GM12878 (cell line): ENCODE results near the gene FBXO5. TPM values are rescaled to one million over a fixed set of nuclear protein-coding genes. Genes with fewer than 3 reads are reported as not detected.
A peak's percentile ranks its signal among the peaks of the same experiment; 100 is the strongest.

Experiments used
- ELK1 ChIP-seq: IDR thresholded peaks from 2 replicates; pipeline ENCODE4 v1.6.1; 2012; ENCODE audit warnings: low read depth, low read length, improper control_type of control experiment
- FOXM1 ChIP-seq: IDR thresholded peaks from 2 replicates; pipeline ENCODE4 v1.6.1; 2012; ENCODE audit warnings: low read depth, mild to moderate bottlenecking, inconsistent platforms, low read length, moderate library complexity
- IRF4 ChIP-seq: IDR thresholded peaks from 2 replicates; pipeline ENCODE4 v1.6.1; 2011; ENCODE audit warnings: low read depth, low read length
- KDM1A ChIP-seq: fragments of 200-600 bp; sonication (generic); IDR thresholded peaks from 2 replicates; pipeline ENCODE4 v1.6.1; 2016; ENCODE audit warnings: borderline replicate concordance
- MAX ChIP-seq: IDR thresholded peaks from 2 replicates; pipeline ENCODE4 v1.6.1; 2012; ENCODE audit warnings: low read depth, low read length, improper control_type of control experiment
- NFYB ChIP-seq: IDR thresholded peaks from 2 replicates; pipeline ENCODE4 v1.6.1; 2011; ENCODE audit warnings: low read depth, mild to moderate bottlenecking, low read length, improper control_type of control experiment, moderate library complexity; ENCODE audit not compliant: insufficient read depth
- NR2F1 ChIP-seq: fragments of 450-650 bp; conservative IDR thresholded peaks from 2 replicates; pipeline ENCODE4 v1.6.1; 2017; ENCODE audit warnings: mild to moderate bottlenecking
- PAX5 ChIP-seq: IDR thresholded peaks from 2 replicates; pipeline ENCODE4 v1.6.1; 2011; ENCODE audit warnings: low read depth, low read length, borderline replicate concordance
- RAD21 ChIP-seq: IDR thresholded peaks from 2 replicates; pipeline ENCODE4 v1.6.1; 2011; ENCODE audit warnings: mild to moderate bottlenecking, low read depth, low read length, moderate library complexity; ENCODE audit not compliant: insufficient read depth
- SMAD5 ChIP-seq: IDR thresholded peaks from 2 replicates; pipeline ENCODE4 v1.6.1; 2016; ENCODE audit warnings: antibody characterized with exemption, low read depth
- STAT3 ChIP-seq: IDR thresholded peaks from 2 replicates; pipeline ENCODE4 v1.6.1; 2011; ENCODE audit warnings: low read depth, low read length, improper control_type of control experiment
- ZBTB40 ChIP-seq: fragments of 450-650 bp; IDR thresholded peaks from 2 replicates; pipeline ENCODE4 v1.6.1; 2016; ENCODE audit warnings: mild to moderate bottlenecking, moderate library complexity, borderline replicate concordance
- ZNF217 ChIP-seq: fragments of 450-650 bp; IDR thresholded peaks from 2 replicates; pipeline ENCODE4 v1.6.1; 2017; ENCODE audit warnings: antibody characterized with exemption, mild to moderate bottlenecking
- polyA plus RNA-seq, 11 experiments: library from polyadenylated mRNA; depleted of rRNA in 4 of 11; unstranded in 6 of 11; stranded (reverse) in 5 of 11; fragments of >200 nt; fragmentation: Nextera tagmentation in 4 of 11; fragmentation: Illumina TruSeq in 1 of 11; extraction: Ambion mirVana in 4 of 11; extraction: Trizol in 1 of 11; gene quantifications; 1 replicate in 1 of 11; 2 replicates in 10 of 11; pipeline versions ENCODE4 v1.2.1 to v1.2.3, GENCODE V29; 2011 to 2016; ENCODE audit warnings: inconsistent platforms in 2 of 11, missing spikeins in 2 of 11, low read depth in 1 of 11
- total RNA-seq, 4 experiments: library from RNA; depleted of rRNA in 3 of 4; stranded (reverse); fragments of >200 nt in 3 of 4; fragmentation: Illumina TruSeq in 1 of 4; extraction: Trizol in 1 of 4; gene quantifications; 2 replicates each; pipeline versions ENCODE4 v1.2.1 to v1.2.3, GENCODE V29; 2013 to 2021
- TF ChIP-seq, protein P1 (sequence below): IDR thresholded peaks from 2 replicates; pipeline ENCODE4 v1.6.1; 2012; ENCODE audit warnings: low read length, inconsistent platforms
- TF ChIP-seq, protein P2 (sequence below): fragments of 450-650 bp; IDR thresholded peaks from 2 replicates; pipeline ENCODE4 v1.6.1; 2017; ENCODE audit warnings: mild to moderate bottlenecking, moderate library complexity

FBXO5 gene
- total and polyA plus RNA-seq, 10 of the 15 experiments (the other 5 are each of a cell fraction or from before 2014, with no cell fraction given), result 13.6 to 62.2 (median 37.7) TPM

DNA sequence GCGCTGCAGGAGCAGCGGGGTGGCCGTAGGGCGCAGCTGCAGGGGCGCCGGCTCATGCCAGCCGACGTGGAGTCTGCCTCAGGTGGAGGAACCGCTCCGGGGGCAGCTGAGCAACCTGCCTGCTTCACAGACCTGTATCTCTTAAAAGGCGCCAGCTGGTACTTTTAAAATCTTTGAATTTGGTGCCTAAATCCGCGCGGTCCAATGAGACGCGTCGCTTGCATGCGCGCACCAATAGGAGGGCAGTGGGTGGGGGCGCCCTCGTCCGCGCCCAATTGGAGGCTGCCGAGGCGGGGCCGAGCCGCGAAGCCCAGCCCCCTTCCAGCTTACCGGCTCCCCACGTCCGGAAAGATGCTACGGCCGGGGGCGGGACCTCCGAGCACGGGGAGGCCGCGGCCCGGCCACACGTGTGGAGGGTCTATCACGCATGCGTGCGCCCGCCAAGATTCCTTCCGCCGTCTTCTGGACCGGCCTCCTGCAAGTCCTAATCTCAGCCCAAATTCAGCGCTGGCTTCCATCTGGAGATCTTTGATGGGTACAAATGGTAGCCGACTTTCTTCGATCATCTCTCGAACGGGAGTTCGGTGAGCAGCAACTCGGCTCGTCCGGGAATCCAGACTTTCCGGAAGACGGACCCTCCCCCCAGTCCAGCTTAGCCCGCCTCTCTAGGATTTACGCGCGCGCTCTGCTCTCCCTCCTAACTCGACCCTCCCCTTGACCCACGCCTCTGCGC, at the start of gene FBXO5 (continued):
- TF ChIP-seq, protein P1, sequence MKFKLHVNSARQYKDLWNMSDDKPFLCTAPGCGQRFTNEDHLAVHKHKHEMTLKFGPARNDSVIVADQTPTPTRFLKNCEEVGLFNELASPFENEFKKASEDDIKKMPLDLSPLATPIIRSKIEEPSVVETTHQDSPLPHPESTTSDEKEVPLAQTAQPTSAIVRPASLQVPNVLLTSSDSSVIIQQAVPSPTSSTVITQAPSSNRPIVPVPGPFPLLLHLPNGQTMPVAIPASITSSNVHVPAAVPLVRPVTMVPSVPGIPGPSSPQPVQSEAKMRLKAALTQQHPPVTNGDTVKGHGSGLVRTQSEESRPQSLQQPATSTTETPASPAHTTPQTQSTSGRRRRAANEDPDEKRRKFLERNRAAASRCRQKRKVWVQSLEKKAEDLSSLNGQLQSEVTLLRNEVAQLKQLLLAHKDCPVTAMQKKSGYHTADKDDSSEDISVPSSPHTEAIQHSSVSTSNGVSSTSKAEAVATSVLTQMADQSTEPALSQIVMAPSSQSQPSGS, result no peak
- TF ChIP-seq IRF4 (no peak), FOXM1 (peak; percentile 88; the same call in 1 of the 2 replicates), ELK1 (0 out of 2 replicates have a peak, but pooled peaks have one; percentile 17), RAD21 (no peak), PAX5 (peak; percentile 75; the same call in 1 of the 2 replicates), ZBTB40 (peak; percentile 72; the same call in 1 of the 2 replicates), STAT3 (no peak), SMAD5 (peak; percentile 39), NR2F1 (peak; percentile 75), MAX (peak; percentile 15), NFYB (peak; percentile 100), ZNF217 (no peak), KDM1A (no peak)
- TF ChIP-seq, protein P2, sequence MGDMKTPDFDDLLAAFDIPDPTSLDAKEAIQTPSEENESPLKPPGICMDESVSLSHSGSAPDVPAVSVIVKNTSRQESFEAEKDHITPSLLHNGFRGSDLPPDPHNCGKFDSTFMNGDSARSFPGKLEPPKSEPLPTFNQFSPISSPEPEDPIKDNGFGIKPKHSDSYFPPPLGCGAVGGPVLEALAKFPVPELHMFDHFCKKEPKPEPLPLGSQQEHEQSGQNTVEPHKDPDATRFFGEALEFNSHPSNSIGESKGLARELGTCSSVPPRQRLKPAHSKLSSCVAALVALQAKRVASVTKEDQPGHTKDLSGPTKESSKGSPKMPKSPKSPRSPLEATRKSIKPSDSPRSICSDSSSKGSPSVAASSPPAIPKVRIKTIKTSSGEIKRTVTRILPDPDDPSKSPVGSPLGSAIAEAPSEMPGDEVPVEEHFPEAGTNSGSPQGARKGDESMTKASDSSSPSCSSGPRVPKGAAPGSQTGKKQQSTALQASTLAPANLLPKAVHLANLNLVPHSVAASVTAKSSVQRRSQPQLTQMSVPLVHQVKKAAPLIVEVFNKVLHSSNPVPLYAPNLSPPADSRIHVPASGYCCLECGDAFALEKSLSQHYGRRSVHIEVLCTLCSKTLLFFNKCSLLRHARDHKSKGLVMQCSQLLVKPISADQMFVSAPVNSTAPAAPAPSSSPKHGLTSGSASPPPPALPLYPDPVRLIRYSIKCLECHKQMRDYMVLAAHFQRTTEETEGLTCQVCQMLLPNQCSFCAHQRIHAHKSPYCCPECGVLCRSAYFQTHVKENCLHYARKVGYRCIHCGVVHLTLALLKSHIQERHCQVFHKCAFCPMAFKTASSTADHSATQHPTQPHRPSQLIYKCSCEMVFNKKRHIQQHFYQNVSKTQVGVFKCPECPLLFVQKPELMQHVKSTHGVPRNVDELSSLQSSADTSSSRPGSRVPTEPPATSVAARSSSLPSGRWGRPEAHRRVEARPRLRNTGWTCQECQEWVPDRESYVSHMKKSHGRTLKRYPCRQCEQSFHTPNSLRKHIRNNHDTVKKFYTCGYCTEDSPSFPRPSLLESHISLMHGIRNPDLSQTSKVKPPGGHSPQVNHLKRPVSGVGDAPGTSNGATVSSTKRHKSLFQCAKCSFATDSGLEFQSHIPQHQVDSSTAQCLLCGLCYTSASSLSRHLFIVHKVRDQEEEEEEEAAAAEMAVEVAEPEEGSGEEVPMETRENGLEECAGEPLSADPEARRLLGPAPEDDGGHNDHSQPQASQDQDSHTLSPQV, result no peak
